GM18517 (cell line): ENCODE data around the gene REEP6.

ENCODE experiments used
- ATAC-seq: cut with Tn5 transposase; IDR thresholded peaks from one replicate; pipeline ENCODE4 v1.9.1; 2021; ENCODE audit warnings: mild to moderate bottlenecking, moderate library complexity; ENCODE audit not compliant: unreplicated experiment

REEP6 gene

DNA sequence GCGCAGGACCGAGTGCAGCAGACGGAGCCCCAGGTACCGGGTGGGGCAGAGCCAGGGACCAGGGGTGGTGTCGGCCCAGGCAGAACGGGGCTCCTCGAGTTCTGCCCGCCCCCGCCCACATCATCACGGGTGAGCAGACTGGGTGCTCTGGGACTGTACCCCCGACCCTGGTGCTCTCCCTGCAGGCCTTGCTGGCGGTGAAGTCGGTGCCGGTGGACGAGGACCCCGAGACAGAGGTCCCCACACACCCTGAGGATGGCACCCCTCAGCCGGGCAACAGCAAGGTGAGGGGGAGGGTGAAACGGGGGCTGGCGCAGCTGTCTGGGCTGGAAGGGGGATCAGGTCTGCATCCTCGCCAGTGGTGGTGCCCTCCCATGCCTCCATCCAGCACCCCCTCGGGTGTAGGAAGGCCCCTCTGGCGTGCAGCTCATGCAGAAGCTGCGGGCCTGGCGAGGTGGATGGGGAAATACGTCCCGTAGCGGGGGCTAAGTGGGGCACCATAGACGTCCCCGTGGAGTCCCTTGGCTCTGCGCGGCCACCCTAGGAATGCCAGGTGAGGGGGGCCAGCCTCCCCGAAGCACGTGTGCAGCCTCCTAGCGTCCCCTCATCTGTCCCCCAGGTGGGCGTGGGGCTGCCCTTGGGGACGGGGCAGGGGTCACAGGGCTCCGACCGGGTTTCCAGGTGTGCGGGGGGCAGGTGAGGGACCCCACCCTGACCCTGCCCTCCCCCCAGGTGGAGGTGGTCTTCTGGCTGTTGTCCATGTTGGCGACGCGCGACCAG, 34.7 kb upstream of the REEP6 start:
- ATAC-seq: no peak

DNA sequence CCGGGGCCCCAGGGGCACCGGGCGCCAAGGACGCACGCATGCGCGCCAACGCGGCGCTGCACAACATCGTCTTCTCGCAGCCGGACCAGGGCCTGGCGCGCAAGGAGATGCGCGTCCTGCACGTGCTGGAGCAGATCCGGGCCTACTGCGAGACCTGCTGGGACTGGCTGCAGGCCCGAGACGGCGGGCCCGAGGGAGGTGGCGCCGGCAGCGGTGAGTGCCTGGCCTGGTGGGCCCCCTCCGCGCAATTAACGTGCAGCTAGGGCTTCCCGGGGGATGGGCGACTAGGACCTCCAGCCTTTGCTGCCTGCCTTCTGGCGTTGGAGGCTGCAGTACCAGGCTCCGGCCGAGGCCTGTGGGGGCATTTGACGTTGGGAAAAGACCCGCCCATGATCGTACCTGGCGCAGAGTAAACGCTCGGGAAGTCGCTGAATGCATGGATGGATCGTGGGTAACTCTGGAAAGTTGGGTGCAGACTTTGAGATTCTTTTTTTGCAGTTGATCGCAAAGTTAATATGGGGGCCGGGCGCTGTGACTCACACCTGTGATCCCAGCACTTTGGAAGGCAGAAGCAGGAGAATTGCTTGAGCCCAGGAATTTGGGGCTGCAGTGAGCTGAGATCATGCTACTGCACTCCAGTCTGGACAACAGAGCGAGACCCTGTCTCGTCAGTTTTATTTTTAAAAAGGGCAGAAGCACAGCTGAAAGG, 33.8 kb upstream of the REEP6 start:
- no peak for ATAC-seq

DNA sequence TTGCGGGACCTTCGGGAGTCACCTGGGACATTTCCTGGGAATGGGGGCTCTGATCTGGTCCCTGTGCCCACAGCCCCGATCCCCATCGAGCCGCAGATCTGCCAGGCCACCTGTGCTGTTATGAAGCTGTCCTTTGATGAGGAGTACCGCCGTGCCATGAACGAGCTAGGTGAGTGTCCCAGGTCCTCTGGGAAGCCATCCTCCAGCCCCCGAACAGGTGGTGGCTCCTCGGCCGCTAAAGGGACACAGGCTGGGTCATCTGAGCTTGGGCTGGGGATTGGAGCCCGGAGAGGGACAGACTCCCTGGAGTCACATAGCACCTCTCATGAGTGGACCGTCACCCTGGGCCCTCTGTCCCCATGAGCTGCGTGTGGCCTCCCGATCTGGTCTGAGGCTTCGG, 33.1 kb upstream of the REEP6 start:
- no peak for ATAC-seq

DNA sequence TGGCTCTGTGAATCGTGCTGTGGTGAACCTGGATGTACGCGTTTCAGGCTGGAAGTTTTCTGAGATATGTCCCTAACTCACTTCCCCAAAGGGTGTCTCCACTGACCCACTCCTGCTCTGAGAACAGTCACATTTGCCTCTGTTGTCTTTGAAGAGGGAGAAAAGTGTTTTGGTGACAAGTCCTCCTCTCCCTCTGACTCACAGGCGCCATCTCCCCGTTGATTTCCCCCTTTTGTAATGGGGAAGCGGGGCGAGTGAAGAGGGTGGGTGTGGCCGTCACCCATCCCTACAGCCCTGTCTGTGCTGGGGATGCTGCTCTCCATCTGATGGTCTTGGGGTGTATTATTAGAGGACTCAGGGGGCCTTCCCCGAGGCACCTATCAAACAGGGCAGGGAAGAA, 31.5 kb upstream of the REEP6 start:
- ATAC-seq: no peak

DNA sequence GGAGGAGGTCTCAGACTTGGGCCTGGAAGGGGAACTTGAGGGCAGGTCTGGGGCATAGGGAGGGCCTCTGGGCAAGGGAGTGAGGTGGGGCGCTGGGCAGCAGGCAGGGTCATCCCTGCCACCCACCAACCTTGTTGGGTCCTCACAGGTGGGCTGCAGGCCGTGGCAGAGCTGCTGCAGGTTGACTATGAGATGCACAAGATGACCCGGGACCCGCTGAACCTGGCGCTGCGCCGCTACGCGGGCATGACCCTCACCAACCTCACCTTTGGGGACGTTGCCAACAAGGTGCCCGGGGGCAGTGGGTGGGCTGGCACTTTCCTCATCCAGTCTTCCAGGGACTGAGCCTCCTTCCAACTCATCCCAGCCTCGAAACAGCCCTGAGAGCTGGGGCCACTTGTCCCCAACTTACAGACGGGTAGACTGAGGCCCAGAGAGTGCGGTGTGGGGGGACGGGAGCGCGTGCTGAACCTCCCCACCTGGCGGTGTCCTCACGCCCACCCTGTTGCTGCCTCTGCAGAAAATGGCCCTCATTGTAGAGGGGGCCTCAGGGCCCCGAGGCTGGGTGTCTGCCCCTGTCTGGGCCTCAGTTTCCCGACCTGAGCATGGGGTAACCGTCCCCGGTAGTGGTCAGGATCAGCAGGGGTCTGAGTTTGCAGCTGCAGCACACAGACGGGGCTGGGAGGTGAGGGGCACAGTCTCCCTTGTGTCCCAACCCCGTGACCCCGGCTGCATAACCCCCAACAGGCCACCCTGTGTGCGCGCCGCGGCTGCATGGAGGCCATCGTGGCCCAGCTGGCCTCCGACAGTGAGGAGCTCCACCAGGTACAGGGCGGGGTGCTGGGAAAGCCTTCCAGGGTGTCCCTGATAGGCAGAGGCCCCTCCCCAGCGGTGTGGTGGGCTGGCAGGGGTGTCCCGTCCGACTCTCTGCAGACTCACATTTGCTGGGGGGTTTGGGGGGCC, 30.7 kb upstream of the REEP6 start:
- no peak for ATAC-seq

DNA sequence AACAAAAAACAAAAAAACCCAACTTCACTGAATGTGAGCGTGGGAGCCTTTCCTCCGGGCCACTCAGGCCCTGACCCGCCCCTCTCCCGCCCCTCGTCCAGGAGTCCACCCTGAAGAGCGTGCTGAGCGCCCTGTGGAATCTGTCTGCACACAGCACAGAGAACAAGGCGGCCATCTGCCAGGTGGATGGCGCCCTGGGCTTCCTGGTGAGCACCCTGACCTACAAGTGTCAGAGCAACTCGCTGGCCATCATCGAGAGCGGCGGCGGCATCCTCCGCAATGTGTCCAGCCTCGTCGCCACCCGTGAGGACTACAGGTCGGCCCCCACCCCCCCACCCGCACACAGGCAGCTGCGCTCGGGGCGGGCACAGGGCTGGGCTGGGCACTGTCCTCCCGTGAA, 29.1 kb upstream of the REEP6 start:
- no peak for ATAC-seq

DNA sequence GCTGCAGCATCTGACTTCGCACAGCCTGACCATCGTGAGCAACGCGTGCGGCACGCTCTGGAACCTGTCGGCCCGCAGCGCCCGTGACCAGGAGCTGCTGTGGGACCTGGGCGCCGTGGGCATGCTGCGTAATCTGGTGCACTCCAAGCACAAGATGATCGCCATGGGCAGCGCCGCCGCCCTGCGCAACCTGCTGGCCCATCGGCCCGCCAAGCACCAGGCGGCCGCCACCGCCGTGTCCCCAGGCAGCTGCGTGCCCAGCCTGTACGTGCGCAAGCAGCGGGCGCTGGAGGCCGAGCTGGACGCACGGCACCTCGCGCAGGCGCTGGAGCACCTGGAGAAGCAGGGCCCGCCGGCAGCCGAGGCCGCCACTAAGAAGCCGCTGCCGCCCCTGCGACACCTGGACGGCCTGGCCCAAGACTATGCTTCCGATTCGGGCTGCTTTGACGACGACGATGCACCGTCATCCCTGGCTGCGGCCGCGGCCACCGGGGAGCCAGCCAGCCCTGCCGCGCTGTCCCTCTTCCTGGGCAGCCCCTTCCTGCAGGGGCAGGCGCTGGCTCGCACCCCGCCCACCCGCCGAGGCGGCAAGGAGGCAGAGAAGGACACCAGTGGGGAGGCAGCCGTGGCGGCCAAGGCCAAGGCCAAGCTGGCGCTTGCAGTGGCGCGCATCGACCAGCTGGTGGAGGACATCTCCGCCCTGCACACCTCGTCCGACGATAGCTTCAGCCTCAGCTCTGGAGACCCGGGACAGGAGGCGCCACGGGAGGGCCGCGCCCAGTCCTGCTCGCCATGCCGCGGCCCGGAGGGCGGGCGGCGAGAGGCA, 25.6 kb upstream of the REEP6 start:
- ATAC-seq: no peak

DNA sequence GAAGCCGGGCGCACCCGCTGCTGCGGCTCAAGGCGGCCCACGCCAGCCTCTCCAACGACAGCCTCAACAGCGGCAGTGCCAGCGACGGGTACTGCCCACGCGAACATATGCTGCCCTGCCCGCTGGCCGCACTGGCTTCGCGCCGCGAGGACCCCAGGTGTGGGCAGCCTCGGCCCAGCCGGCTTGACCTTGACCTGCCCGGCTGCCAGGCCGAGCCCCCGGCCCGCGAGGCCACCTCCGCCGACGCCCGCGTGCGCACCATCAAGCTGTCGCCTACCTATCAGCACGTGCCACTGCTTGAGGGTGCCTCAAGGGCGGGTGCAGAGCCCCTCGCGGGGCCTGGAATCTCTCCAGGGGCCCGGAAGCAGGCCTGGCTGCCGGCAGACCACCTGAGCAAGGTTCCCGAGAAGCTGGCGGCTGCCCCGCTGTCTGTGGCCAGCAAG, 24.9 kb upstream of the REEP6 start:
- ATAC-seq: no peak

DNA sequence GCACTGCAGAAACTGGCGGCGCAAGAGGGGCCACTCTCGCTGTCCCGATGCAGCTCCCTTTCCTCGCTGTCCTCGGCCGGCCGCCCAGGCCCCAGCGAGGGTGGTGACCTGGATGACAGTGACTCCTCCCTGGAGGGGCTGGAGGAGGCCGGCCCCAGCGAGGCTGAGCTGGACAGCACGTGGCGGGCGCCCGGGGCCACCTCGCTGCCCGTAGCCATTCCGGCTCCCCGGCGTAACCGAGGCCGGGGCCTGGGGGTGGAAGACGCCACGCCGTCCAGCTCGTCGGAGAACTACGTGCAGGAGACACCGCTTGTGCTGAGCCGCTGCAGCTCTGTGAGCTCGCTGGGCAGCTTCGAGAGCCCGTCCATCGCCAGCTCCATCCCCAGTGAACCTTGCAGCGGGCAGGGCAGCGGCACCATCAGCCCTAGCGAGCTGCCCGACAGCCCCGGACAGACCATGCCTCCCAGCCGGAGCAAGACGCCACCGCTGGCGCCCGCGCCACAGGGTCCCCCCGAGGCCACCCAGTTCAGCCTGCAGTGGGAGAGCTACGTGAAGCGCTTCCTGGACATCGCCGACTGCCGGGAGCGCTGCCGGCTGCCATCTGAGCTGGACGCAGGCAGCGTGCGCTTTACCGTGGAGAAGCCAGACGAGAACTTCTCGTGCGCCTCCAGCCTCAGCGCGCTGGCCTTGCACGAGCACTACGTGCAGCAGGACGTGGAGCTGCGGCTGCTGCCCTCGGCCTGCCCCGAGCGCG, 24.3 kb upstream of the REEP6 start:
- no peak for ATAC-seq

DNA sequence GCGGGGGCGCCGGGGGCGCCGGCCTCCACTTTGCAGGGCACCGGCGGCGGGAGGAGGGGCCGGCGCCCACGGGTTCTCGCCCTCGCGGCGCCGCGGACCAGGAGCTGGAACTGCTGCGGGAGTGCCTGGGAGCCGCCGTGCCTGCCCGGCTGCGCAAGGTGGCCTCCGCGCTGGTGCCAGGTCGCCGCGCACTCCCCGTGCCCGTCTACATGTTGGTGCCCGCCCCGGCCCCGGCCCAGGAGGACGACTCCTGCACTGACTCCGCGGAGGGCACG, 23.8 kb upstream of the REEP6 start:
- ATAC-seq: no peak

DNA sequence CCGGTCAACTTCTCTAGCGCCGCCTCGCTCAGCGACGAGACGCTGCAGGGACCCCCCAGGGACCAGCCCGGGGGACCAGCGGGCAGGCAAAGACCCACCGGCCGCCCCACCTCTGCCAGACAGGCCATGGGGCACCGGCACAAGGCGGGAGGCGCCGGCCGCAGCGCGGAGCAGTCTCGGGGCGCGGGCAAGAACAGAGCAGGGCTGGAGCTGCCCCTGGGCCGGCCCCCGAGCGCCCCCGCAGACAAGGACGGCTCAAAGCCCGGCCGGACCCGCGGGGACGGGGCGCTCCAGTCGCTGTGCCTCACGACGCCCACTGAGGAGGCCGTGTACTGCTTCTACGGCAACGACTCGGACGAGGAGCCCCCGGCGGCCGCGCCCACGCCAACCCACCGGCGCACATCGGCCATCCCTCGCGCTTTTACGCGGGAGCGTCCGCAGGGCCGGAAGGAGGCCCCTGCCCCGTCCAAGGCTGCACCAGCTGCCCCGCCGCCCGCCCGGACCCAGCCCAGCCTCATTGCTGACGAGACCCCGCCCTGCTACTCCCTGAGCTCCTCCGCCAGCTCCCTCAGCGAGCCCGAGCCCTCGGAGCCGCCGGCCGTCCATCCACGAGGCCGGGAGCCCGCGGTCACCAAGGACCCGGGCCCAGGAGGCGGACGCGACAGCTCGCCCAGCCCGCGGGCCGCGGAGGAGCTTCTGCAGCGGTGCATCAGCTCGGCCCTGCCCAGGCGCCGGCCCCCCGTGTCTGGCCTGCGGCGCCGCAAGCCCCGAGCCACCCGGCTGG, 23.3 kb upstream of the REEP6 start:
- ATAC-seq: no peak

DNA sequence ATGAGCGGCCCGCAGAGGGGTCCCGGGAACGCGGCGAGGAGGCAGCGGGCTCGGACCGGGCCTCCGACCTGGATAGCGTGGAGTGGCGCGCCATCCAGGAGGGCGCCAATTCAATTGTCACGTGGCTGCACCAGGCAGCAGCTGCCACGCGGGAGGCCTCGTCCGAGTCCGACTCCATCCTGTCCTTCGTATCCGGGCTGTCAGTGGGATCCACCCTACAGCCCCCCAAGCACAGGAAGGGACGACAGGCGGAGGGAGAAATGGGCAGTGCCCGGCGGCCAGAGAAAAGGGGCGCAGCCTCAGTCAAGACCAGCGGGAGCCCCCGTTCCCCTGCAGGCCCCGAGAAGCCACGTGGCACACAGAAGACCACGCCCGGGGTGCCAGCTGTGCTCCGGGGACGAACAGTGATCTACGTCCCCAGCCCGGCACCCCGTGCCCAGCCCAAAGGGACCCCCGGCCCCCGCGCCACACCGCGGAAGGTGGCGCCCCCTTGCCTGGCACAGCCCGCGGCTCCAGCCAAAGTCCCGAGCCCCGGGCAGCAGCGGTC, 22.6 kb upstream of the REEP6 start:
- no peak for ATAC-seq

DNA sequence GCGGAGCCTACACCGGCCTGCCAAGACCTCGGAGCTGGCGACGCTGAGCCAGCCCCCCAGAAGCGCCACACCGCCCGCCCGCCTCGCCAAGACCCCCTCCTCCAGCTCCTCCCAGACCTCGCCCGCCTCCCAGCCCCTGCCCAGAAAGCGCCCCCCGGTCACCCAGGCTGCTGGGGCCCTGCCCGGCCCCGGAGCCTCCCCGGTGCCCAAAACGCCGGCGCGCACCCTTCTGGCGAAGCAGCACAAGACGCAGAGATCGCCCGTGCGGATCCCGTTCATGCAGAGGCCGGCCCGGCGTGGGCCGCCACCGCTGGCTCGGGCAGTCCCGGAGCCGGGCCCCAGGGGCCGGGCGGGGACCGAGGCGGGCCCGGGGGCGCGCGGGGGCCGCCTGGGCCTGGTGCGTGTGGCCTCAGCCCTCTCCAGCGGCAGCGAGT, 22.1 kb upstream of the REEP6 start:
- no peak for ATAC-seq

DNA sequence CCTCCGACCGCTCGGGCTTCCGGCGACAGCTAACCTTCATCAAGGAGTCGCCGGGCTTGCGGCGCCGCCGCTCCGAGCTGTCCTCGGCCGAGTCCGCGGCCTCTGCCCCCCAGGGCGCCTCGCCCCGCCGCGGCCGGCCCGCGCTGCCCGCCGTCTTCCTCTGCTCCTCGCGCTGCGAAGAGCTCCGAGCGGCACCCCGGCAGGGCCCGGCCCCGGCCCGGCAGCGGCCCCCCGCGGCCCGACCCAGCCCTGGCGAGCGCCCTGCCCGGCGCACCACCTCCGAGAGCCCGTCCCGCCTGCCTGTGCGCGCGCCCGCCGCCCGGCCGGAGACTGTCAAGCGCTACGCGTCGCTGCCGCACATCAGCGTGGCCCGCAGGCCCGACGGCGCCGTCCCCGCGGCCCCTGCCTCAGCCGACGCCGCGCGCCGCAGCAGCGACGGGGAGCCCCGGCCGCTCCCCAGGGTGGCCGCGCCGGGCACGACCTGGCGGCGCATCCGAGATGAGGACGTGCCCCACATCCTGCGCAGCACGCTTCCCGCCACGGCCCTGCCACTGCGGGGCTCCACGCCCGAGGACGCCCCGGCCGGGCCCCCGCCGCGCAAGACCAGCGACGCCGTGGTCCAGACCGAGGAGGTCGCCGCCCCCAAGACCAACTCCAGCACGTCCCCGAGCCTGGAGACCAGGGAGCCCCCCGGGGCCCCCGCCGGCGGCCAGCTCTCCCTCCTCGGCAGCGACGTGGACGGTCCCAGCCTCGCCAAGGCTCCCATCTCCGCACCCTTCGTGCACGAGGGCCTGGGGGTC, 21.5 kb upstream of the REEP6 start:
- no peak for ATAC-seq

DNA sequence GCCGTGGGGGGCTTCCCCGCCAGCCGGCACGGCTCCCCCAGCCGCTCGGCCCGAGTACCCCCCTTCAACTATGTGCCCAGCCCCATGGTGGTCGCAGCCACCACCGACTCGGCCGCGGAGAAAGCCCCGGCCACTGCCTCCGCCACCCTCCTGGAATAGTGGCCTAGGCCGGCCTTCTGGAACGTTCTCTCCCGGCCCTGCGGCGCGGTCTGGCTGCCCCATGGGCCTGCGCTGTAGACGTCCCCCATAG, 21.0 kb upstream of the REEP6 start:
- no peak for ATAC-seq

DNA sequence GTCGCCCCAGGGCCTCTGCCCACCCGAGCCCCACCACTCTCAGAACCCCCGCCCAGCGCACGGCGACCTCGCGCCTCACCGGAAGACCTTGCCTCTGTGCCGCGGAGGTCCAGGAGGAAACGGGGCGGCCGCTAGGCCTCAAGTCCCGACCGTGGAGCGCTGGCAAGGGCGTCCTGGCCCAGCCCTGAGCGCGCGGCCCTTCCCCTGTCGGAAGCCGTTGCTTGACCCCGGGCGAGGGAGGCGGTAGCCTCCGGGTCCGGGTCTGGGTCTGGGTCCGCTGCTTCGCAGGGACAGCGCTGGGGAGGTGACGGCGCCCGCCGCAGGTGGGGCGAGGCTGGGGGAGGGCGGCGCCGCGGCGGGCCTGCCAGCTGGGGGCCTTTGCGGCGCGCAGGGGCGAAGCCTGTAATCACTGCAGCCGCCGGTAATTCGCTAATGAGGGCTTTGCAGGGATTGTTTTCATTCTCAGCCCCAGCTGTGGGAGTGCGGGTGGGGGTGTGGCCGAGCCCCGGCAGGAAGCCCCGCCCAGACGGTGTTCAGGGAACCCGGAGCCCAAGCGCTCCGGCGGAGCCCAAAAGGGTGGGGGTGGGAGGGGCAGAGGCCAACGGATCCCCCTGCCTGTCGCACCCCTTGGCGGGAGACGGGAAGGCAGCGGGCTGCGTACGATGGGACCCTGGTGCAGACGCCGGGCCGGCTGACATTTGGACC, 20.5 kb upstream of the REEP6 start:
- ATAC-seq: no peak

DNA sequence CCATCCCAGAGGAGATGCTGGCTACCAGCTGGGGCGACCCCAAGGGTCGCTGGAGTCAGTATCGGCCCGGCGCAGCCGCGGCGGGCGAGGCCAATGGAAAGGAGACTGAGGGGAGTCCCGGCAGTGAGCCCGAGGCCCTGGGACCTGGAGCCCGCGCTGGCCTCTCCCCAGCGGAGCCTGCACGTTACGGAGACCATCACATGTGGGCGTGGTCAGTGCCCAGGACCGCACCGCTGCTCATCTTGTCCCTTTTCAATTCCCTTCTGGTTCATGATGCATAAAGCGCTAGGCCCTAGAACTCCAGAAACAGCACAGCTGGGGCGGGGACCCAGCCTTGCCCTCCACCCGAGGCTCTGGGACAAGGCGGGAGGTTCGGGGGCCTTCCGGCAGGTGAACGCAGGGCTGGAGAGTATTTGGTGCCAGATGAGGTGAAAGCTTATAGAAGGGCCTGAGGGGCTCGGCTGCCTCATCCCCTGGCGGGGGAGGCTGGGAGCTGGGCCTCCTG, 19.9 kb upstream of the REEP6 start:
- no peak for ATAC-seq
